Activated CD4-positive, alpha-beta T cell treated with anti-CD3 and anti-CD28 coated beads, Interleukin-2, amount 50 U/mL, for 1 hour (primary cell): Measurements from ENCODE around the gene CIBAR2.
"Not testable (repeated sequence)": the region's sequence is repeated elsewhere in the genome, so short reads cannot be mapped to it uniquely, and the experiment has no call there.

Experiments used
- DNase-seq: peaks from one replicate; pipeline ENCODE4 v3.0.0-alpha.2; 2020

CIBAR2 gene

DNA sequence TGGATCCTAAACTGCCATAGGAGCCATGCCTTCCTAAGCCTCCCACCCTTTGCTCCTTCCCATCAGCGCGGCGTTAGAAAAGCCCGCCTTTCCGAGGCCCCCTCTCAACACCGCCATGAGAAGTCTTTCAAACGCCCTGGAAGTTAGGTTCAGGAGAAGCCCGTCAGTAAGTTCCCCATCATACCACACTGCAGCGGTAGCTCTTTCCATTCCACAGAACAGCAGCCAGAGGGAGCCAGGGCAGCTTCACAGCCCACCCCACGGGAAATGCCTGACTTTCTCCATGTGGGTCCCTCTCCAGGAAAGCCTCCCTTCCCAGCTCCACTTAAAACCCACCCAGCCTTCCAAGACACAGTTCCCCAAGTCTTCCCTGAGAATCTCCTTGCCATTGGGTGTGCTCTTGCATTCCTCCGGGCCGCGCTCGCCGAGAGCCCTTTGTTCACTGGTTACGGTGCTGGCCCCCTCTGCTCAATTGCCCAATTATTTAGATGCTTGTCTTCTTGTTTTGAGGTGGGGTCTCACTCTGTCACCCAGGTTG lies 56.0 kb downstream of the CIBAR2 start:
- no peak for DNase-seq

DNA sequence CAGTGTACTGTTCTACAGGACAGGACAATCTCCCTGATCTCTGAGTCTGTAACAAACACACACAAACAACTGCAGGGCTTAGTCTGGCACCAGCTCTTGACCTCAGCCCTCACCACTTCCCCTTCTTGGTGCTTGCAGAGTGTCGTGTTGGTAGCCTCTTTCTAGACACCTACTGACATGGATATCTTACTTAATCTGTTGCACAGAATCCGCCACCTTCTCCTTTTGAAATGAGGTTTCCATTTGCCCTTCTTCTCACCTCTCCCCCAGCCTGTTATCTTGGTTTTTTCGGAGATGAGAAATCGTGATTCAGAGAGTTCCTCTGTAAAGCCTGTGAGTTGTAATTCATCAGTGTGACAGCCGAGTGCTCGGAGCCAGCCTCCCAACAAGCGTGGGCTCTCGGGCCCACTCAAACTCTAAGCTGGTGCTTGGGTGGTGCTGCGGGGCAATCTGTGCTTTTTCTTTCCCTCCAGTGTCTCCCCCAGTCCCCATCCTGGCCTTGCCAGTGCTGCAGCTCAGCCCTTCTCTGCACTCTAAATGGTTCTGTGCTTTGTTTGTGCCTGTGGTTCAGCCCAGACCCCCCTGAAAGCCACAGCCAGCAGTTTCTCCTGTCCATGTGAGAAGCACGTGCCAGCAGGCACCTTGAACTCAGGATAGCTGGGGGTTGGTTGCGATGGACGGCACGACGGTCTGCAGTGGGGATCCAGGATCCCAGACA lies 56.6 kb downstream of the CIBAR2 start:
- peak; percentile 42 for DNase-seq

DNA sequence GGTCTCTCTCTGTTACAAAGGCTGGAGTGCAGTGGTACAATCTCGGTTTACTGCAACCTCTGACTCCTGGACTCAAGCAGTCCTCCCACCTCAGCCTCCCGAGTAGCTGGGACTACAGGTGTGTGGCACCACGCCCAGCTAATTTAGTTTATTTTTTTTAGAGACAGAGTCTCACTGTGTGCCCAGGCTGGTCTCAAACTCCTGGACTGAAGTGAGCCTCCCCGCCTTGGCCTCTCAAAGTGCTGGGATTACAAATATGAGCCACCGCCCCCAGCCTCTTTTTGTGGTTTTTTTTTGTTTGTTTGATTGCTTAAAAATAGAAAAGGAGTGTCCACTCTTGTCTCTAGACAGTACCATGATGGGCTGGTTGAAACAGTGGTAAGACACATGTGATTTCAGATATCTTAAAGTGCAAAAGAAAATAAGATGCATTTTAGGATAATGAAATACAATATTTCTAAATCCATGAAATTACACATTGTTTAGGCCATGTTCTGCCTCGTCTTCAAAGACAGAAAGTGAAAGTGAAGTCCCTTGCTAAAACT lies 57.3 kb downstream of the CIBAR2 start:
- no peak for DNase-seq

DNA sequence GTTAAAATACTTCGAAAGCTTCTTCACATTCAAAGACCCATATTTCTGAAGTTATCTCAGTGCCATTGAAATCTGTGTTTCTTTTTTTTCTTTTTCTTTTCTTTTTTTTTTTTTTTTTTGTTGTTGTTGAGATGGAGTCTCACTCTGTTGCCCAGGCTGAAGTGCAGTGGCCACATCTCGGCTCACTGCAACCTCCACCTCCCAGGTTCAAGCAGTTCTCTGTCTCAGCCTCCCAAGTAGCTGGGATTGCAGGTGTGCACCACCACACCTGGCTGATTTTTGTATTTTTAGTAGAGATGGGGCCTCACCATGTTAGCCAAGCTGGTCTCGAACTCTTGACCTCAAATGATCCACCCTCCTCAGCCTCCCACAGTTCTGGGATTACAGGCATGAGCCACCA lies 58.0 kb downstream of the CIBAR2 start:
- not testable (repeated sequence) for DNase-seq

DNA sequence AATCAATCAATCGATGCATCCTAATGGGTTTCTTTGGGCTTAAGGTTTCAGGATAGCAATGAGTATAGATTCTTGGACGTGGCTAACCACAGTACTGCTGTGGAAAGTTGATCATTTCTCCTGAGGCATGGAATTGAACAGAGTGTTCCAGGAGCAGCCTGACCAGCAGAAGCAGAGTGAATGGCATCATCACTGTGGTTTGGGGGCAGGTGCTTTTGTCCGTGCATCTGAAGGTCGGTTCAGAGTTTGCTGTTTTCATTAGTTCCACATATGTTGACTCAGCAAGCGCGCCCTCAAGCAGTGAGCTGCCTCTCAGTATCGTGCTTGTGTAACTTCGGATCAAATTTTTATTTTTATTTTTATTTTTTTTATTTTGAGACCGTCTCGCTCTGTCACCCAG lies 59.7 kb downstream of the CIBAR2 start:
- no peak for DNase-seq

DNA sequence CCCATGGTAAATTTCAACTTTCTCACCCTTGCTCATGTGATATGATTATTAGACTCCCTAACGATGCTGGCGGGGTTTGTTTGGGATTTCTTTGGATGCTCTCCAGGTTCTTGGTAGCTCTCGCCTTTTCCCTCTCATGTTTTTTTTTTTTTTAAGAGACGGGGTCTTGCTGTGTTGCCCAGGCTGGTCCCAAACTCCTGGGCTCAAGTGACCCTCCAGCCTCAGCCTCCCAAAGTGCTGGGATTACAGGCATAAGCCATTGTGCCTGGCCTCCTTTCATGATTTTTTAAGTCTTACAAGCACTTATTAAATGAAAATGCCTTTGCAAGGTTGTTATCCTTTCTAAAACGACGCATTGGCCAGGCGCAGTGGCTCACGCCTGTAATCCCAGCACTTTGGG lies 60.6 kb downstream of the CIBAR2 start:
- DNase-seq = no peak

DNA sequence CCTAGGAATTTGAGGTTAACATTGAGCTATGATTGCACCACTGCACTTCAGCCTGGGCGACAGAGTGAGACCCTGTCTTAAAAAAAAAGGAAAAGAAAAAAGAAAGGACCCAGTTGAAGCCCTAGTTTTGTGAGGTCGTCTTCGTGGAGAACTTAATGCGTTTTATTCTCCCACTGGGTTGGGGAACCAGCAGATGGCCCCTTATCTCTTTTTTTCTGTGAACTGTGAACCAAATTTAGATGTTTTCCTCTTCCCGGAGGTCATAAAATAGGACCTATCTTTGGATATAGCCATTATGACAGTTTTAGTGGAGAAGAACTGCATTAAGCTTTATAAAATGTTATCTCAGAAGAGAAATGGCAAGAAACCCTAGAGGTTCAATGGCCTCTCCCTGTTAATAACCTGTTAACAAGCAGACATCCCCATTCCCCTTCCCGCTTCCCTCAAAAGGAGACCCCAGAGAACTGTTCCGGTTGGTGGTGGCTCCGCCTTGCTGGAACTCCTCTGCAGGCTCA lies 61.1 kb downstream of the CIBAR2 start:
- DNase-seq = no peak

DNA sequence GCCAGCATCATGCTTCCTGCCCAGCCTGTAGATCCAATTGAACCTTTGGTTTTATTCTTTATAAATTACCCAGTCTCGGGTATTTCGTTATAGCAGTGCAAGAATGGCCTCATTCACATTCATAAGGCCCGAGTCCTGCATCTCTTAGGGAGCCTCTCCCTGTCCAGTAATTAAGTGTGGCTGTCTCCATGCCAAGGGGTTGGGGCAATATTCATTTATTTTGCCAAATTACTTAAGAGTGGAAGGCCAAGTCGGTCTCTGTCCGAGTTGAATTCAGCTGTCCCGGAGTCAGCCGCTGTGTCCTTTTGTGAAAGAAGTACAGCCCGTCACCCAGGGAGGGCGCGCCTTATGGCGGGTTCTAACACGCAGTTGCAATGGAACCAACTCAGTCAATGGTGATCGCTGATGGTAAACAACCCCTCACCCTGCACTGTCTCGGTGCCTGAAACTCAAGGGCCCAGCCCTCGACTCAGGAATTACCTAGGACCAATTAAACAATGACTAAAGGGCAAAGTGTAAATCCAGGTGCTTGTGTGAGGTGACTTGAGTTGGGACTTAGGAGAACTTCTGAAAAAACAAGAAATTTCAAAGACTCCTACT lies 62.5 kb downstream of the CIBAR2 start:
- no peak for DNase-seq

DNA sequence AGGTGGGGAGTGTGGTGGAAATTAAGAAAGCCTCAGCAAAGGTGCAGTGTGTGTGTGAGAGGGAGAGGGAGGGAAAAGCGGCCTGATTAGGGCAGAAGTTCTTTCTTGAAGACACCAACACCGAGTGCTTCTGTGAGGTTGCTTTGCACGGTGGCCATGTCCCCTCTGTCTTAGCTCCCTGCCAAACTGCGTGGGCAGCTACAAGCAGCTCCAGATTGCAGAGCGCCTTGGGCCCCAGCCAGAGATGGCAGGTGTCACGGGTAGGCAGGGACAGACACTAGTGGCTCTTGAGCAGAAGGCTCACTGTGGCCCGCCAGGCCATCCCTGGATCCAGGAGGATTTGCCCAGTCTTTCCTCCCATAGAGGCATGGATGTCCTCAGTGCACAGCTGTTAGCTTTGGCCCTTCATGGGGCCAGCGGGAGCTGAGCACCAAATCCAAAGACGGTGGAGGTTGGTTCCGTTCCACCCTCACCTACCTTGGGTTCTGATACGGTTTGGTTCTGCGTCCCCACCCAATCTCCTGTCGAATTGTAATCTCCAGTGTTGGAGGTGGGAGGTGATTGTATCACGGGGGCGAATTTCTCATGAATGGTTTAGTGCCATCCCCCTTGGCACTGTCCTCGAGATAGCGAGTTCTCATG lies 63.2 kb downstream of the CIBAR2 start:
- DNase-seq = no peak
